Kidney (tissue), 14 donors: ENCODE measurements around the gene PIK3R1. TPM values are rescaled to one million over a fixed set of nuclear protein-coding genes. Genes with fewer than 3 reads are reported as not detected.

ENCODE experiments used
- DNase-seq, 5 donors: peaks; one replicate each; pipeline ENCODE4 v3.0.0-alpha.2; 2013 to 2020
- FAIRE-seq: peaks from 2 replicates; lab custom pipeline; 2012; peaks lifted over from hg19 to GRCh38; lab: Jason Lieb, UNC
- H3K27ac ChIP-seq, 2 donors: one replicate each; pipeline ENCODE4 v1.7.0; 2013; ENCODE audit warnings: low read depth in 2 of 2, low read length in 2 of 2, inconsistent platforms in 1 of 2
- H3K27me3 ChIP-seq: one replicate; pipeline ENCODE4 v1.7.1; 2013; ENCODE audit warnings: low read length, inconsistent platforms; ENCODE audit not compliant: control insufficient read depth, insufficient read depth
- H3K36me3 ChIP-seq, 3 donors: one replicate each; pipeline versions ENCODE4 v1.7.0 to v1.7.1; 2013; ENCODE audit warnings: low read length in 3 of 3, control low read depth in 1 of 3, inconsistent platforms in 1 of 3; ENCODE audit not compliant: insufficient read depth in 3 of 3, control insufficient read depth in 2 of 3
- H3K4me1 ChIP-seq, 3 donors: one replicate each; pipeline versions ENCODE4 v1.7.0 to v1.7.1; 2013; ENCODE audit warnings: low read length in 3 of 3, inconsistent platforms in 1 of 3, low read depth in 1 of 3; ENCODE audit not compliant: control insufficient read depth in 2 of 3, insufficient read depth in 2 of 3
- H3K4me3 ChIP-seq, 3 donors: one replicate each; pipeline versions ENCODE4 v1.7.0 to v1.8.1; 2013; ENCODE audit warnings: low read length in 3 of 3, control low read depth in 1 of 3, inconsistent platforms in 1 of 3
- H3K9ac ChIP-seq, 3 donors: one replicate each; pipeline versions ENCODE4 v1.7.0 to v1.7.1; 2013; ENCODE audit warnings: low read length in 3 of 3, control low read depth in 1 of 3, inconsistent platforms in 1 of 3
- H3K9me3 ChIP-seq, 3 donors: one replicate each; pipeline versions ENCODE4 v1.7.0 to v1.7.1; 2013; ENCODE audit warnings: low read length in 3 of 3, control low read depth in 1 of 3, inconsistent platforms in 1 of 3; ENCODE audit not compliant: control insufficient read depth in 2 of 3, insufficient read depth in 1 of 3
- intact Hi-C: fragments of 100-400 bp; cut with DNase I; formaldehyde crosslinking; loops from one replicate; pipeline ENCODE4 v1.11.1; 2022
- polyA plus RNA-seq: library from polyadenylated mRNA; stranded (reverse); fragments of 350-450 nt; fragmentation: Illumina TruSeq; extraction: RNeasy Lipid Tissue Mini Kit (QIAGEN cat#74804); gene quantifications from one replicate; pipeline ENCODE4 v1.2.3, GENCODE V29; 2014; ENCODE audit warnings: low read depth, low replicate concordance; ENCODE audit not compliant: insufficient read depth
- total RNA-seq: library from RNA; stranded (reverse); fragmentation: NEBNext Ultra II Directional; extraction: Animal tissue kit (Norgen Biotek cat#: 25700); gene quantifications from one replicate; pipeline ENCODE4 v1.2.1, GENCODE V29; 2021
- TF ChIP-seq, protein P1 (sequence below): IDR thresholded peaks from 3 replicates; pipeline ENCODE4 v1.5.1; 2012; ENCODE audit warnings: mild to moderate bottlenecking, moderate library complexity, borderline replicate concordance; ENCODE audit not compliant: insufficient read depth; ENCODE audit errors: extremely low read depth
- donor health status: control.
- donor health status: control.
- donor health status: control.
- donor health status: control.
- donor health status: control.
- donor health status: DM: yes; HTN: yes; CAD: no.
- donor health status: Normal renal cell carcinoma (clear cell type).

PIK3R1 gene
- total and polyA plus RNA-seq, 2 donors from 2014 or later: 26.6 to 138 TPM

DNA sequence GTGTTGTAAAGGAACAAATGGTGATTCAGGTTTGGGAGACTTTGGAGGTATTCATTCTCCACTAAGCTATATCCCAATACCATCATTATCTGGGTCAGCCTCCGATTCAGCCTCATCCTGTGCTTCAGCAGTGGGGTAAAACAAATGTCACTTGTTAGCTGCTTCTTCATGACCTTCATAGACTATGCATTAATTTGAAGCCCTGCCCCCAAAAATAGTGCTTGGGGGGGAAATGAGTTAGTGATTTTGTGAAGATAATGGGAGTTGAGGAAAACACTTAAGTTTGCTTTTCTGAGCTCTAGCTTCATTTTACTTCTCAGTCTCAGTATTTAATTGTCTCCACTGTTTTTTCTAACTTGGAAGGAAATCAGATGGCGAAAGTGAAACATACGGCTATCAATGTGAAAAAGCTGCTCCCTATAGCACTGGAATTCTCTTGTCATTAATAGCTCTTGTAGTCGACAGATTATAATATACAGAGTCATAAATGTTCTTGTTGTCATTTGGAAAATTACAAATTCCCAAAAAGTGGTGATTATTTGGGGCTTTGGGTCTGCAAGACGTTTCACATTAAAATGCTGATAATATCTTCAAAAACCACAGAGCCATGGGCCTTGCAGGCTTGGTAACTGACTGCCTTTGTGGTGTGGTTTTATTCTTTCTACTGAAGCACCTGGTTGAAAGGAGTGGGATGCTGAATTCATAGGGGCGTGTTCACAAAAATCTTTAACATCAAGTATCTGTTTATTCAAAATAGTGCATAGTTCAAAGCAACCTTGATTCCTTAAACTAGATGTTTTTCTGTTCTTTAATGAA lies 40.0 kb downstream of the PIK3R1 start:
- no peaks in the 10 kb centered on the region for H3K36me3 ChIP-seq
- H3K9me3 ChIP-seq: no peaks in the 10 kb centered on the region
- peaks cover 16 to 34% (median 17%) of the 10 kb centered on the region in 3 donors for H3K4me1 ChIP-seq
- TF ChIP-seq, protein P1, sequence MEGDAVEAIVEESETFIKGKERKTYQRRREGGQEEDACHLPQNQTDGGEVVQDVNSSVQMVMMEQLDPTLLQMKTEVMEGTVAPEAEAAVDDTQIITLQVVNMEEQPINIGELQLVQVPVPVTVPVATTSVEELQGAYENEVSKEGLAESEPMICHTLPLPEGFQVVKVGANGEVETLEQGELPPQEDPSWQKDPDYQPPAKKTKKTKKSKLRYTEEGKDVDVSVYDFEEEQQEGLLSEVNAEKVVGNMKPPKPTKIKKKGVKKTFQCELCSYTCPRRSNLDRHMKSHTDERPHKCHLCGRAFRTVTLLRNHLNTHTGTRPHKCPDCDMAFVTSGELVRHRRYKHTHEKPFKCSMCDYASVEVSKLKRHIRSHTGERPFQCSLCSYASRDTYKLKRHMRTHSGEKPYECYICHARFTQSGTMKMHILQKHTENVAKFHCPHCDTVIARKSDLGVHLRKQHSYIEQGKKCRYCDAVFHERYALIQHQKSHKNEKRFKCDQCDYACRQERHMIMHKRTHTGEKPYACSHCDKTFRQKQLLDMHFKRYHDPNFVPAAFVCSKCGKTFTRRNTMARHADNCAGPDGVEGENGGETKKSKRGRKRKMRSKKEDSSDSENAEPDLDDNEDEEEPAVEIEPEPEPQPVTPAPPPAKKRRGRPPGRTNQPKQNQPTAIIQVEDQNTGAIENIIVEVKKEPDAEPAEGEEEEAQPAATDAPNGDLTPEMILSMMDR: no peak
- no peak overlapping the region for H3K4me3 ChIP-seq
- no peak overlapping the region for H3K9ac ChIP-seq
- no peak overlapping the region for H3K27ac ChIP-seq
- DNase-seq (peak in 1 of 5 donors; percentile 67), FAIRE-seq (no peak)
- H3K27me3 ChIP-seq: no peaks in the 10 kb centered on the region
- intact Hi-C loops: no loop called here

DNA sequence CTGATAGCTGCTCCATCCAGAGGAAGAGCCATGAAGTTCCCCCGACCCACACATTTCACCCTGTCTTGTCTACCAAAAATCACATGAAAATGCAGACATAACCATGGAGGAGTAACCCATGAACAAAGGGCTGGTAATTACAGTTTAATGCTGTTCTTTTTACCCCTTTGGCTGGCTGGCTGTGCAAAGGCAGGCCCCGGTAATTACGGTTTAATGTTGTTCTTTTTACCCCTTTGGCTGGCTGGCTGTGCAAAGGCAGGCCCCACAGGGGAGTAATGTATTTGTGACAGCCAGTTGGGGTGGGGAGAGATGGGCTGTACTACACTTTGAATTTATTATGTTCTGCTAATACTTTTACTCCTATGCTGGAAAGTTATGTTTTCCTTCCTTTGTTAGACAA lies 41.7 kb downstream of the PIK3R1 start:
- Histone ChIP-seq H3K36me3 (no peaks in the 10 kb centered on the region), H3K27ac (no peak overlapping the region), H3K27me3 (no peaks in the 10 kb centered on the region), H3K9me3 (no peaks in the 10 kb centered on the region), H3K4me3 (no peak overlapping the region), H3K9ac (no peak overlapping the region), H3K4me1 (peaks cover 7 to 34% (median 17%) of the 10 kb centered on the region in 3 donors)
- intact Hi-C loops: no loop called here
- FAIRE-seq: no peak
- TF ChIP-seq, protein P1: no peak
- no peak for DNase-seq

DNA sequence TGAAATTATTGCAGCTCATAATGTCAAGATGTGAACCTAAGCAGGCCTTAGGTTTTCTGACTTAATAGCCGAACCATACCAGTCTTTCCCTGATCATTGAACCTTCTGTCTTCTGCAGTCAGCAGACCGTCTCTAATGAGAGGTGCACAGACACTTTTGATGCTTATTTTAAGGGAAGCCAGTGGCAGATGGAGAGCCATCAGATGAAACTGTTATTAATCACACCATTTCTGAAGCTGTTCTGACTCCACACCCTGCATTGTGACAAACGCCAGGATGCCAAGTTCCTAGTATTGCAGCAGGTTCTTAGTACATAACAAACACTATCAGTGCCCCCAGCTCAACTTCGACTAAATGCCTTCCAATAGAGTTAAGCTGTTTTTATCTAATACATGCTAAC lies 43.0 kb downstream of the PIK3R1 start:
- Histone ChIP-seq H3K9ac (no peak overlapping the region), H3K27me3 (no peaks in the 10 kb centered on the region), H3K27ac (no peak overlapping the region), H3K4me3 (no peak overlapping the region), H3K4me1 (peaks cover 10 to 27% (median 10%) of the 10 kb centered on the region in 3 donors), H3K9me3 (no peaks in the 10 kb centered on the region), H3K36me3 (no peaks in the 10 kb centered on the region)
- intact Hi-C loops: no loop called here
- DNase-seq (no peak), FAIRE-seq (no peak)
- TF ChIP-seq, protein P1: no peak

DNA sequence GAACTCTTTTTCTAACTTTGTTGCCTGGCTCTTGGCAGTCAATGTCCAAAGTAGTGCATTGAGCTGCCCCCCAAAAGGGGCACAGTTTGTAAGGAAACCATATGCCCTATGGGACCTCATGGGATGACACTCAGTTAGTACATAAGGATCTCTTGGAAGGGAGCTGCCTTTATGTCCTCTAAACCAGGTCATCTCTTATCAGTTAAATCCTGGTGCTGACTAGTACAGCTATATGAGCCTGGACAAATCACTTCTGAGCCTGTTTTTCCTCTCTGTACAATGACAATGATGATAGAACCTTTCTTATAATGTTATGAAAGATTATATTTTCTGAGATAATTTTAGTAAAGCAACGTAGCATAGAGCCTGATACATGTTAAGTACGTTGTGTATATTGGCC lies 44.1 kb downstream of the PIK3R1 start:
- DNase-seq: no peak
- no peaks in the 10 kb centered on the region for H3K36me3 ChIP-seq
- peaks cover 10 to 23% (median 16%) of the 10 kb centered on the region in 3 donors for H3K4me1 ChIP-seq
- H3K27me3 ChIP-seq: no peaks in the 10 kb centered on the region
- H3K27ac ChIP-seq: no peak overlapping the region
- H3K9ac ChIP-seq: no peak overlapping the region
- TF ChIP-seq, protein P1: no peak
- no peaks in the 10 kb centered on the region for H3K9me3 ChIP-seq
- intact Hi-C loops: no loop called here
- FAIRE-seq: no peak
- no peak overlapping the region for H3K4me3 ChIP-seq
